OCI-LY1 (cell line): ENCODE results near the gene COG7.
A peak's percentile ranks its signal among the peaks of the same experiment; 100 is the strongest.
"Not testable (repeated sequence)": the region's sequence is repeated elsewhere in the genome, so short reads cannot be mapped to it uniquely, and the experiment has no call there.

ENCODE experiments used
- H2AFZ ChIP-seq: fragments of 200-600 bp; sonication (generic), shearing (Covaris generic); 2 replicates; pipeline ENCODE4 v1.6.0; 2014; ENCODE audit warnings: antibody characterized with exemption, mild to moderate bottlenecking, low read length
- H3F3A ChIP-seq: fragments of 200-600 bp; sonication (generic), shearing (Covaris generic); 2 replicates; pipeline ENCODE4 v1.6.0; 2014; ENCODE audit warnings: mild to moderate bottlenecking, antibody characterized with exemption, low read length, moderate library complexity; ENCODE audit not compliant: insufficient read depth
- H3K27ac ChIP-seq: fragments of 200-600 bp; sonication (generic); 2 replicates; pipeline ENCODE4 v1.5.1; 2014; ENCODE audit warnings: low read length, mixed run types, mild to moderate bottlenecking, low read depth; ENCODE audit not compliant: poor library complexity, severe bottlenecking
- H3K27me3 ChIP-seq: fragments of 200-600 bp; sonication (generic); 2 replicates; pipeline ENCODE4 v1.6.0; 2014; ENCODE audit warnings: antibody characterized with exemption, mild to moderate bottlenecking, low read length, moderate library complexity; ENCODE audit not compliant: insufficient read depth
- H3K36me3 ChIP-seq: fragments of 200-600 bp; sonication (generic); 2 replicates; pipeline ENCODE4 v1.6.1; 2014; ENCODE audit warnings: mild to moderate bottlenecking, antibody characterized with exemption, low read length, moderate library complexity, mixed read lengths; ENCODE audit not compliant: insufficient read depth
- H3K4me1 ChIP-seq: fragments of 200-600 bp; sonication (generic); 2 replicates; pipeline ENCODE4 v1.5.1; 2014; ENCODE audit warnings: mild to moderate bottlenecking, low read length, moderate library complexity; ENCODE audit not compliant: insufficient read depth, severe bottlenecking
- H3K4me2 ChIP-seq: fragments of 200-600 bp; sonication (generic), shearing (Covaris generic); 2 replicates; pipeline ENCODE4 v1.6.1; 2014; ENCODE audit warnings: low read length
- H3K4me3 ChIP-seq: fragments of 200-600 bp; sonication (generic); 2 replicates; pipeline ENCODE4 v1.5.1; 2014; ENCODE audit warnings: low read length, low read depth, mild to moderate bottlenecking, mixed read lengths; ENCODE audit not compliant: poor library complexity, severe bottlenecking
- H3K79me2 ChIP-seq: fragments of 200-600 bp; shearing (Covaris generic); 2 replicates; pipeline ENCODE4 v1.6.1; 2016; ENCODE audit warnings: mixed run types, low read length, mixed read lengths; ENCODE audit not compliant: insufficient read depth
- H3K9ac ChIP-seq: fragments of 200-600 bp; sonication (generic), shearing (Covaris generic); 2 replicates; pipeline ENCODE4 v1.6.1; 2014; ENCODE audit warnings: mild to moderate bottlenecking, low read length, mixed read lengths
- H3K9me2 ChIP-seq: fragments of 200-600 bp; sonication (generic), shearing (Covaris generic); 2 replicates; pipeline ENCODE4 v1.6.1; 2014; ENCODE audit warnings: low read depth, mild to moderate bottlenecking, low read length, mixed read lengths
- H3K9me3 ChIP-seq: fragments of 200-600 bp; shearing (Covaris generic); 2 replicates; pipeline ENCODE4 v1.6.1; 2014; ENCODE audit warnings: low read length, mixed read lengths
- H4K20me1 ChIP-seq: fragments of 200-600 bp; sonication (generic), shearing (Covaris generic); 2 replicates; pipeline ENCODE4 v1.6.0; 2016; ENCODE audit warnings: mild to moderate bottlenecking, low read length; ENCODE audit not compliant: insufficient read depth
- EZH2 ChIP-seq: fragments of 200-600 bp; sonication (generic), shearing (Covaris generic); IDR thresholded peaks from 2 replicates; pipeline ENCODE4 v1.8.0; 2017; ENCODE audit warnings: borderline replicate concordance, mixed run types, mild to moderate bottlenecking, antibody characterized with exemption, low read length, moderate library complexity, mixed read lengths
- TF ChIP-seq, protein P1 (sequence below): fragments of 200-600 bp; sonication (generic), shearing (Covaris generic); IDR thresholded peaks from 2 replicates; pipeline ENCODE4 v1.5.1; 2017; ENCODE audit warnings: mild to moderate bottlenecking, antibody characterized with exemption, low read length, moderate library complexity, mixed read lengths

COG7 gene

DNA sequence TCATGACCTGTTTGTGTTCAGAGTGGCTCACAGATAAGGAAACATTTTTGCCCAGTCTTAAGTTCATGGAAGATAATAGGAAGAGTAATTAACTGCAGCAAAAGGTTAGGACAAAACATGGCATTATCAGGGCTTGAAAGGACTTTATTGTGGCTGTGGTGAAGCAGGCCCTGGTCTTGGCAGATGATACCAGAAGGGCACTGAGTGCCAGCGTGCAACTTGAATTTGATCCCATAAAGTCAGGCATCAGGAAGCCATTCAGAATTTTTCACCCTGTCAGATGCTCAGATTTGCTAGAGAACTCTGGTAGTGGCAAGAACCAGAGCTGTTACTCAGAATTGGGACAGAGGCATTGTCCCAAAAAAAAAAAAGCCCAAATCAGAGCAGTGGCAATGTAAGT lies 11.2 kb upstream of the COG7 start:
- Histone ChIP-seq H3K9me3 (no peaks in the 10 kb centered on the region), H3K9ac (no peak overlapping the region), H3K4me3 (no peak overlapping the region), H3K4me1 (no peaks in the 10 kb centered on the region), H3K79me2 (no peaks in the 10 kb centered on the region), H3K9me2 (no peaks in the 10 kb centered on the region), H3F3A (no peaks in the 10 kb centered on the region), H3K4me2 (no peak overlapping the region), H3K27me3 (no peaks in the 10 kb centered on the region), H4K20me1 (no peaks in the 10 kb centered on the region), H2AFZ (no peak overlapping the region), H3K36me3 (peaks cover 52% of the 10 kb centered on the region), H3K27ac (no peak overlapping the region)
- TF ChIP-seq EZH2, result no peak
- TF ChIP-seq, protein P1, sequence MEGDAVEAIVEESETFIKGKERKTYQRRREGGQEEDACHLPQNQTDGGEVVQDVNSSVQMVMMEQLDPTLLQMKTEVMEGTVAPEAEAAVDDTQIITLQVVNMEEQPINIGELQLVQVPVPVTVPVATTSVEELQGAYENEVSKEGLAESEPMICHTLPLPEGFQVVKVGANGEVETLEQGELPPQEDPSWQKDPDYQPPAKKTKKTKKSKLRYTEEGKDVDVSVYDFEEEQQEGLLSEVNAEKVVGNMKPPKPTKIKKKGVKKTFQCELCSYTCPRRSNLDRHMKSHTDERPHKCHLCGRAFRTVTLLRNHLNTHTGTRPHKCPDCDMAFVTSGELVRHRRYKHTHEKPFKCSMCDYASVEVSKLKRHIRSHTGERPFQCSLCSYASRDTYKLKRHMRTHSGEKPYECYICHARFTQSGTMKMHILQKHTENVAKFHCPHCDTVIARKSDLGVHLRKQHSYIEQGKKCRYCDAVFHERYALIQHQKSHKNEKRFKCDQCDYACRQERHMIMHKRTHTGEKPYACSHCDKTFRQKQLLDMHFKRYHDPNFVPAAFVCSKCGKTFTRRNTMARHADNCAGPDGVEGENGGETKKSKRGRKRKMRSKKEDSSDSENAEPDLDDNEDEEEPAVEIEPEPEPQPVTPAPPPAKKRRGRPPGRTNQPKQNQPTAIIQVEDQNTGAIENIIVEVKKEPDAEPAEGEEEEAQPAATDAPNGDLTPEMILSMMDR, result no peak

DNA sequence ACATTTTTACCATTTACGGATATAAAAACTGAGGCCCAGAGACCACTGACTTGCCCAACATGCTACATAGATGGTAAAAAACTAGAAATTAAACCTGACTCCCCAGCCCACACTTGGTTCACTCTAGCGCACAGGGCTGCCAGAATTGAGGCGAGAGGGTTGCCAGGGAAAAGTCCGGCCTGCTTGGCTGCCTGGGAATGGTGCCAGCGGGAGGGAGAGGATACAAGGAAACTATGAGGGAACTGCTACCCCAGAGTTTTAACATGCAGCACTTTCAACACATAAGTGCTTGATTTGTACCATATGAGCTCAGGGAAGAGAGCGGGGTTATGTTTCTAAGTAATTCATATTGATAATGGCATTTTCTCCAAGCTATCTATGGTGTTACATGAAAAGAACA lies 10.0 kb upstream of the COG7 start:
- not testable (repeated sequence) for H2AFZ ChIP-seq, H3K9me3 ChIP-seq, H3K27ac ChIP-seq, H3K4me3 ChIP-seq, H3K79me2 ChIP-seq, H3K9me2 ChIP-seq, H4K20me1 ChIP-seq, H3K9ac ChIP-seq, H3K4me1 ChIP-seq, H3F3A ChIP-seq, H3K27me3 ChIP-seq, H3K4me2 ChIP-seq
- peaks cover 41% of the 10 kb centered on the region for H3K36me3 ChIP-seq

DNA sequence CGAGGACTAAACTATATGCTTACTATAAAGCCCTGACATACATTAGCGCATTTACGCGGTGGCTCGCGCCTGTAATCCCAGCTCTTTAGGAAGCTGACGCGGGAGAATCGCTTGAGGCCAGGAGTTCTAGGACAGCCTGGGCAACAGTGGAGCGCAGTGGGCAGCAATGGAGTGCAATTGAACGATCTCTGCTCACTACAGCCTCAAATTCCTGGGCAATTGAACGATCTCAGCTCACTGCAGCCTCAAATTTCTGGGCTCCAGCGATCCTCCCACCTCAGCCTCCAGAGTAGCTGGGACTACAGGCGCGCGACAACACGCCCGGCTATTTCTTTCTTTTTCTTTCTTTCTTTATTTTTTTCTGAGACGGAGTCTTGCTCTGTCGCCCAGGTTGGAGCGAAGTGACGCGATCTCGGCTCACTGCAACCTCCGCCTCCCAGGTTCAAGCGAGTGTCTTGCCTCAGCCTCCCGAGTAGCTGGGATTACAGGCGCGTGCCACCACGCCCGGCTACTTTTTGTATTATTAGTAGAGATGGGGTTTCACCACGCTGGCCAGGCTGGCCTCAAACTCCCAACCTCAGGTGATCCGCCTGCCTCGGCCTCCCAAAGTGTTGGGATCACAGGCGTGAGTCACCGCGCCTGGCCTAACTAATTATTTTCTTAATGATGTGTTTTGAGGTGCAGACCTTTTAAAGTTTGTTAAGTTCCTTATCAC lies 506 bp upstream of the COG7 start:
- H2AFZ ChIP-seq, result no peak overlapping the region
- H3K9me2 ChIP-seq, result no peaks in the 10 kb centered on the region
- peak overlapping the region; percentile 85 for H3K4me2 ChIP-seq
- no peaks in the 10 kb centered on the region for H3K9me3 ChIP-seq
- H3K27me3 ChIP-seq, result no peaks in the 10 kb centered on the region
- no peaks in the 10 kb centered on the region for H3F3A ChIP-seq
- H4K20me1 ChIP-seq, result no peaks in the 10 kb centered on the region
- no peak overlapping the region for H3K27ac ChIP-seq
- no peaks in the 10 kb centered on the region for H3K79me2 ChIP-seq
- TF ChIP-seq, protein P1, result no peak
- no peak for TF ChIP-seq EZH2
- H3K36me3 ChIP-seq, result no peaks in the 10 kb centered on the region
- H3K4me1 ChIP-seq, result peaks cover 17% of the 10 kb centered on the region
- peak overlapping the region; percentile 81 for H3K4me3 ChIP-seq
- peak overlapping the region; percentile 85; the same call in 1 of the 2 replicates for H3K9ac ChIP-seq

DNA sequence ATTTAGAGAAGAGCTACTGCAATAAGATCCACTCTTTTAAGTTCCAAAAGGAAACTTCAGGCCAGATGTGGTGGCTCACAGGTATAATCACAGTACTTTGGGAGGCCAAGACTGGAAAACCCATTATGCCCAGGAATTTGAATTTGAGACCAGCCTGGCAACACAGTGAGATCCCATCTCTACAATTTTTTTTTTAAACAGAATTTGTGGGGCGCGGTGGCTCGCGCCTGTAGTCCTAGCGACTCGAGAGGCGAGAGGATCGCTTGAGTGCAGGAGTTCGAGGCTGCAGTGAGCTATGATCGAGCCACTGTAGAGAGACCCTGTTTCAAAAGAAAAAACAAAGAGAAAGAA lies 793 bp downstream of the COG7 start:
- no peak overlapping the region for H3K27ac ChIP-seq
- H3K27me3 ChIP-seq, result no peaks in the 10 kb centered on the region
- H3K9me3 ChIP-seq, result no peaks in the 10 kb centered on the region
- no peak overlapping the region; the same call in 1 of the 2 replicates for H2AFZ ChIP-seq
- H3K4me1 ChIP-seq, result peaks cover 17% of the 10 kb centered on the region
- H3K9me2 ChIP-seq, result no peaks in the 10 kb centered on the region
- H3K4me3 ChIP-seq, result peak overlapping the region; percentile 81
- H3F3A ChIP-seq, result no peaks in the 10 kb centered on the region
- no peaks in the 10 kb centered on the region for H3K36me3 ChIP-seq
- H4K20me1 ChIP-seq, result no peaks in the 10 kb centered on the region
- H3K79me2 ChIP-seq, result no peaks in the 10 kb centered on the region
- TF ChIP-seq EZH2, result no peak
- TF ChIP-seq, protein P1, result no peak
- H3K4me2 ChIP-seq, result peak overlapping the region; percentile 85
- peak overlapping the region; percentile 85 for H3K9ac ChIP-seq
